Epithelial cell of proximal tubule (primary cell): ENCODE data around the gene KRTAP4-8. TPM values are rescaled to one million over a fixed set of nuclear protein-coding genes. Genes with fewer than 3 reads are reported as not detected.
"Not testable (repeated sequence)": the region's sequence is repeated elsewhere in the genome, so short reads cannot be mapped to it uniquely, and the experiment has no call there.

Experiments used
- DNase-seq: peaks from one replicate; pipeline ENCODE4 v3.0.0-alpha.2; 2011; ENCODE audit warnings: low read depth
- H3K4me3 ChIP-seq: 2 replicates; pipeline ENCODE4 v1.5.1; 2011; ENCODE audit warnings: low read depth, mild to moderate bottlenecking, low read length
- CTCF ChIP-seq: conservative IDR thresholded peaks from 2 replicates; pipeline ENCODE4 v1.5.1; 2012; ENCODE audit warnings: low read depth, mild to moderate bottlenecking, low read length
- total RNA-seq: library from RNA; depleted of rRNA; stranded (reverse); fragments of >200 nt; gene quantifications from 2 replicates; pipeline ENCODE4 v1.2.3, GENCODE V29; 2015

The KRTAP4-8 gene
- total RNA-seq, 1 donor from 2014 or later = not detected

GRCh38 chr17:41118721-41119120, 20.8 kb upstream of the KRTAP4-8 start:
- no peak for DNase-seq
- no peak overlapping the region for H3K4me3 ChIP-seq
- no peak for TF ChIP-seq CTCF

GRCh38 chr17:41117846-41118386, 20.0 kb upstream of the KRTAP4-8 start, which contains the start of gene KRTAP4-11:
TSS of gene KRTAP4-11 (minus strand) at chr17:41118373. CDS start at chr17:41118315, 58 bp downstream.
- not testable (repeated sequence) for DNase-seq, H3K4me3 ChIP-seq

DNA sequence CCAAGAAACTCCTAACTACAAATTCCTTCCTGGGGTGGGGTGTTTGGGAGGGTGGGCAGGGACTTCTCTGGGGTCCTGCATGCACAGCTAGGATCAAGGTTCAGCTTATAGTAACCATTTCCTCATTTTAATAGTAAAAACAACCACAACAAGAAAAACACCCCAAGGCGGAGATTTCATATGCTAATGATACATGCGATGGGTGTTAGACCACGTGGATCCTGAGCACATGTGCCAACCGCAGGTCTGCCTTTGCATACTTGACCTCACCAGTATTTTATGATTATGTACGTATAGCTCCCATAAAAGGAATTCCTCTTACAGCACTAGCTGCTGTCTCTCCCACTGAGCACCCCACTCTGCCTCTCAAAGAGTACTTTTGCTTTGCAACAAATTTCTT, 18.4 kb upstream of the KRTAP4-8 start:
- no peak for TF ChIP-seq CTCF
- no peak overlapping the region for H3K4me3 ChIP-seq
- DNase-seq = no peak

- TF ChIP-seq CTCF = no peak
- DNase-seq = no peak
- H3K4me3 ChIP-seq = no peak overlapping the region
Measured at GRCh38 chr17:41111151-41111885, 13.4 kb upstream of the KRTAP4-8 start.

GRCh38 chr17:41108728-41109386, 10.9 kb upstream of the KRTAP4-8 start:
- not testable (repeated sequence) for DNase-seq, H3K4me3 ChIP-seq

DNA sequence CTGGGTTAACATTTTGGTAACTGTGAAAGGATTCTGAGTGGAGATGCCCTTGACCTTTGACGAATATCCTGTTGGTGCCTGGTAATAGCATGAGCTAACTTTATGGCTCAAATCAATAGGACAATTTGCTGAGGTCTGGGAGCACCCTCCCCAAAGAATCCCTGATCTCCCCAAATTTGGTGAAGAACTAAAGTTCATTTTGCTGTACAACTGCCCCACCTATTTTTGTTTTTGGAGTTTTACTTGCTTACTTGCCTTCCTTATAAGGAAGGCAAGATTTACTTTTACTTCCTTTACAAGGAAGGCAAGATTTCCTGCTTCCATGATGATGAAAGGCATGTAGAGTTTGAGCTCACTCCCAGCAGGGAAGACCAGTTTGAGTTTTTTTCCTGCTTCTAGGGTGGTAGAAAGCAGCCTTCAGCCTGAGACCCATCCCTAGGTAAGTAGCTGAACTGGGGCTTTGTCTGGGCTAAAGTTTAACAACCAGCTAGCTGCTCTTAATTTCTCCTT, 10.1 kb upstream of the KRTAP4-8 start:
- TF ChIP-seq CTCF = no peak
- DNase-seq = no peak
- no peak overlapping the region for H3K4me3 ChIP-seq

DNA sequence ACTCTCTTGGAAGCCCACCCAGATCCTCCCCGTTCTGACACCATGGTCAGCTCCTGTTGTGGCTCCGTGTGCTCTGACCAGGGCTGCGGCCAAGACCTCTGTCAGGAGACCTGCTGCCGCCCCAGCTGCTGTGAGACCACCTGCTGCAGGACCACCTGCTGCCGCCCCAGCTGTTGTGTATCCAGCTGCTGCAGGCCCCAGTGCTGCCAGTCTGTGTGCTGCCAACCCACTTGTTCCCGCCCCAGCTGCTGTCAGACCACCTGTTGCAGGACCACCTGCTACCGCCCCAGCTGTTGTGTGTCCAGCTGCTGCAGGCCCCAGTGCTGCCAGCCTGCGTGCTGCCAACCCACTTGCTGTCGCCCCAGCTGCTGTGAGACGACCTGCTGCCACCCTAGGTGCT, 7.4 kb upstream of the KRTAP4-8 start, which contains the start of gene KRTAP4-9:
Gene KRTAP4-9 (plus strand): TSS at position 43 of the 400 bp plus-strand sequence. CDS start 0 bp downstream, at position 43.
- not testable (repeated sequence) for DNase-seq, H3K4me3 ChIP-seq

DNA sequence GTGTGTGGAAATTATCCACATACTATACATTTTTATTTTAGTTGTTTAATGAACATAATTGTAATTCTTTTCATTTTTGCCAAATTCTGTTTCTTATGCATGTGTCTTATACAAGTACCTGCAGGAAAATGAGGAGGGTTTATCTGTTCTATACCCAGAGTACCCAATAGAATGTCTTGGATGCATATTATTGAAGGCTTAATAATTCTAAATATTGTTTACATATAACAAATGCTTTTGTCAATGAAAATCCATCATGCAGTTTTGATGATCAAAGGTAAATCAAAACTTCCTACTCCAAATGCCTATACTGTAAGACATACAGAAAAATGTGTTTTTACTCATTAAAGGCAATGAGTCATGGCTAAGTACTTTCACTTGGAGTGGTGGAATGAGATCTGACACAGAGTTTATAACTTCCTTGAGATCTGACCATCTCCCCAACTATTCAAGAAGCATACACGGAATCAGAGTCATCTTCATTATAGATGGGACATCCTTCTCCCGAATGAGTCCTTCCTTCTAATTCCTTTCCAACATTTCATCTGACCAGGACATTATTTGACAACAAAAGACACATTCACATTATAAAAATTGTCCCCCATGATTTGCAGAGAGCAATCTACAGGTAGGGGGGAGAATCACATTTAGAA, 6.6 kb upstream of the KRTAP4-8 start:
- DNase-seq = peak; percentile 7
- not testable (repeated sequence) for H3K4me3 ChIP-seq

- DNase-seq = no peak
- H3K4me3 ChIP-seq = no peak overlapping the region
- no peak for TF ChIP-seq CTCF
Measured at GRCh38 chr17:41103896-41104295, 6.0 kb upstream of the KRTAP4-8 start.
